Stimulated activated CD8-positive, alpha-beta memory T cell treated with anti-CD3 and anti-CD28 coated beads, Interleukin-12 subunit alpha, Interleukin-12 subunit beta, amount 100 ng/mL, for 1 hour (primary cell): ENCODE measurements around the gene MAP3K14.
"Not testable (repeated sequence)": the region's sequence is repeated elsewhere in the genome, so short reads cannot be mapped to it uniquely, and the experiment has no call there.

Experiments used
- DNase-seq: peaks from one replicate; pipeline ENCODE4 v3.0.0-alpha.2; 2020; ENCODE audit warnings: low read depth

Gene MAP3K14

DNA sequence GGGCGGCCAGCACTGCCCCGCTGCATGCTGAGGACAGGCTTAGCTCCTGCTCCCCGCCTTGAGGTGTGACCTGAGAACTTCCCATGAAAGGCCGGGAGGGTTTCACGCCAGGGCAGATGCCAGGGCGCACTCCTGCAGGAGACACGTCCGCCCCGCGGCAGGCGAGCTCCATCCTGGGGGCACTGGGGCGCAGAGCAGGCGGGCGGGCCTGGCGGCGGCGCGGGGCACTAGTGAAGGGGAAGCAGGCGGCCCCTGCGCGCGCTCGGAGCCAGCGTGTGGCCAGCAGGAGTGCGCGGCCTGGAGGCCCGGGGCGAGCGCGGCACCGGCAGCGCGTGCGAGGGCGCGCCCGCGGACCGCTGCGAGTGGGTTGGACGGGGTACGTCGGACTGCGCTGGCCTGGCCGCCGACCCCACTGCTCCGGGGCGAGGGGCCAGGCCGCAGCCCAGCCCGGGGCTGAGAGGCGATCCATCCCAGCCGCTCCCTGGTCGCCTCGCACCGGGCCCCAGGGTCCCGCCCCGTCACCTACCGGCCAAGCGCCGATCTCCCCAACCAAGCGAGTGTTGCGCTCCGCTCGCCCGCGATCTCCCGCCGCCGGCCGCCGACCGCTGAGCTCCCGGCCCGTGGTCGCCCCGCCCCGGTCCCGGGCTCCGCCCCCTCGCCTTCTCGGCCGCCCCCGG is at the start of gene MAP3K14:
MAP3K14 (minus strand) TSS at position 587 of the 677 bp plus-strand sequence. CDS start 26,275 bp downstream, outside the sequence.
- DNase-seq, result no peak

DNA sequence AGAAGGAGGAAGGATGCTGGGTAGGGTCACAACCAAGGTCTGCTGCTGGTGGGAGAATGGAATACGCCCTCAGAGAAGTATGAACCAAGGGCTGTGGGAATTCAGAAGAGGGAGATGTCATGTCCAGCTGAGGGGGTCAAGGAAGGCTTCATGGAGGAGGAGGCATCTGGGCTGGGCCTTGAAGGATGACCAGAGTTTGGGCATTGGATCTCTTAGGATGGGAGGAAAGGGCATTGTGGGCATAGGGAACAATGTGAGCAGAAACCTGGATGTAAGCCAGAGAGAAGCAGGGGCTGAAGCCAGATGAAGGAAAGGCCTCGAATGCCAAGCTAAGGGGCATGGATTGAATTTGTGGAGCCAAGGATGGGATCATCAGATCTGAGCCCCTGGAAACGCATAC is 49.2 kb upstream of the MAP3K14 start:
- no peak for DNase-seq

- DNase-seq, result no peak
Observed at GRCh38 chr17:45364531-45365390, 47.9 kb upstream of the MAP3K14 start.

DNA sequence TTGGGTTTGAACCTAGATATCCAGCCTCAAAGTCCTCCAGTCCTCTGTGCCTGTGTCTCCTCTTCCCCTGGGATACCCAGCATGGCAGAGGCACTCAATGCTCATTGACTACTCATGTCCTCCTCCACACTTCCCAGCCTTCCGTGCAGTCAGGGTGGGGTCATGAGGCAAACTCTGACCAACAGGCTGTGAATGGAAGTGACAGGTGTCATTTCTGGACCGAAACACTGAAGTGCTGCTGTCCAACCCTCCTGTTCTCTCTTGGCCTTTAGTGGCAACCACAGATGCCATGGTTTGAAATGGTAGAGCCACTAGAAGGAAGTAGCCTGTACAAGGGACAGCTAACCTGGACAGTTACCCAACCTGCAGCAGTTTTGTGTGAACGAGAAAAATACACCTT is 46.7 kb upstream of the MAP3K14 start:
- no peak for DNase-seq

DNA sequence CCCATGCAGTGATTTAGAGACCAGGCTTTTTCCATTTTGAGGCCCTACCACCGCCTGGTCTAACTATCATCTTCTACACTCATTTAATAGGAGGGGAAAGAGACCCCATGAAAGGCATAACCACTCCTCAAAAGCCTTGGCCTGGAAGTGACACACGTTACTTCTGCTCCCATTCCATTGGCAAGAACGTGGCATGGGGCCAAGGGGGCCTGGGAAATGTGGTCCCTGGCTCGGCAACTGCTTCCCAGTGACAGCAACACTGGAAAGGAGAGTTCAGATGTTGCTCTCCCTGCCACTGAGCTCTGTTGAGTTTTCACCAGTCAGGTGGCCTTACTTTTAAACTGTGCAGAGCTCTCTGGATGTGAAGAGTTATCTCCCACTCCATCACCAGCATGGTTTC is 45.2 kb upstream of the MAP3K14 start:
- no peak for DNase-seq

GRCh38 chr17:45361451-45361850 is 44.6 kb upstream of the MAP3K14 start:
- no peak for DNase-seq

DNA sequence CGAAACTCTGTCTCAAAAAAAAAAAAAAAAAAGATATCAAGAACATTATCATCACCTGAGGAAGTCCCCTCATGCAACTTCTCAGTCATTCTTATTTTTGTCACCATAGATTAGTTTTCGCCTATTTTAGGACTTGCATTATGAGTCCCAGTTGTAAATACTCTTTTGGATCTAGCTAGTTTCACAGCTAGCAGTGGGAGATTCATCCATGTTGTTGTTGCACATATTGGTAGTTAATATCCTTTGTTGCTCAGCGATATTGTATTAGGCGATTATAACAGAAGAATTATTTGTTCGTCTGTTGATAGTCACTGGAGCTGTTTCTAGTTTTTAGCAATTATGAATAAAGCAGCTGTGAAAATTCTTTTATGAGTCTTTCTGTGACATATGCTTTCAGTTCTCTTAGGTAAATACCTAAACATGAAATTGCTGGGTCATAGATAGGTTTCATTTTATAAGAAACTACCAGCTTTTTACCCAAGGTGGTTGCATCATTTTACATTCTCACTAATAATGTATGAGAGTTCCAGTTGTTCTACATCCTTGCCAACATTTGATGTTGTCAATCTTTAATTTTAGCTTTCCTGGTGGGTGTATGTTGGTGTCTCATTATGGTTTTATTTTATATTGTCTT is 40.7 kb upstream of the MAP3K14 start:
- no peak for DNase-seq

- DNase-seq, result no peak
Observed at GRCh38 chr17:45355087-45355486, 38.3 kb upstream of the MAP3K14 start.

GRCh38 chr17:45353043-45353442 is 36.2 kb upstream of the MAP3K14 start:
- DNase-seq, result peak; percentile 7

DNA sequence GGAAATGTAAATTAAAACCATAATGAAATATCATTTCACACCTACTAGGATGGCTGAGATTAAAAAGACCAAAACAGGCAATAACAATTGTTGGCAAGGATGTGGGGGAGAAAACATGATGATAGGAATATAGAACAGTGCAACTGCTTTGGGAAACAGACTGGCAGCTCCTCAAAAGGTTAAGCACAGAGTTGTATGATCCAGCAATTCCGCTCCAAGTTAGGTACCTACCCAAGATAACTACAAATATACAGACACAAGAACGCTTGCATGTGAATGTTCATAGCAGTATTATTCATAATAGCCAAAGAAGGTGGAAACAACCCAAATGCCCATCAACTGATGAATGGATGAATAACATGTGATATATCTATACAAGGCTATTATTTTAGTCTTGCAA is 35.0 kb upstream of the MAP3K14 start:
- DNase-seq, result no peak

GRCh38 chr17:45347444-45347843 is 30.6 kb upstream of the MAP3K14 start:
- DNase-seq, result no peak

DNA sequence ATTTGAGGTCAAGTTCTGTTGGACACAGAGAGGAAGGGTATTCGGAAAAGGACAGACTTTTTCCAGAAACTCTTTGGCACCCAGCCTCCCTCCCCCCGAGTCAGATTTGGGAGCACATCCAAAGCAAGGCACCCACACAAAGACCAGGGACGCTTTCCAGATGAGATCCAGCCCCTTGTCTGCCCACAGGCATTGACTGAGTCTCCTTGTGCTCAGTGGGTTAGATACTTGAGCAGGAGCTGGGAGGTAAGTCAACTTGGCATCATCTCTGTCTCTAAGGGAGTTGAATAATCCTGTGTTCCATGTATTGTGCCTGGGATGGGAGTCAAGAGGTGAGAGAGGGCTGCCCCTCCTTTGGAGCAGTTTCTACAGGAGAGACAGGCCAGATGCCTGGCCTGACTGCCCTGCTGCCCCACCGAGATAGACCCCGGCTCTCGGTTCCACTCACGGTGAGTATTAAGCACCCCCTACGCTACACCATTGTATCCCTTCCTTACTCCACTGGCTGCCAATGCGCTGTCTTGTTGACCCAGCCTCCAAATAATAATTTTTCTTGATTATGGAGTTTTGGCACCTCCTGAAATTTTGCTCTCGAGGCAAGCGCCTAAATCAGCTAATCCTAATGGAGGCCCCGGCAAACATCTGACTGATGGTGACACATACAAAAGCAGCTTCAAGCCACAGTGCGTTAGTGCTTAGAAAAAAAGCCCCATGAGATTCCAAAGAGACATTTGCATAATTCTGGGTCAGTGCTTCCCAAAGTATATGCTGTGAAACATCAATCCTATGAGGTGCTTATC is 29.6 kb upstream of the MAP3K14 start:
- DNase-seq, result no peak

DNA sequence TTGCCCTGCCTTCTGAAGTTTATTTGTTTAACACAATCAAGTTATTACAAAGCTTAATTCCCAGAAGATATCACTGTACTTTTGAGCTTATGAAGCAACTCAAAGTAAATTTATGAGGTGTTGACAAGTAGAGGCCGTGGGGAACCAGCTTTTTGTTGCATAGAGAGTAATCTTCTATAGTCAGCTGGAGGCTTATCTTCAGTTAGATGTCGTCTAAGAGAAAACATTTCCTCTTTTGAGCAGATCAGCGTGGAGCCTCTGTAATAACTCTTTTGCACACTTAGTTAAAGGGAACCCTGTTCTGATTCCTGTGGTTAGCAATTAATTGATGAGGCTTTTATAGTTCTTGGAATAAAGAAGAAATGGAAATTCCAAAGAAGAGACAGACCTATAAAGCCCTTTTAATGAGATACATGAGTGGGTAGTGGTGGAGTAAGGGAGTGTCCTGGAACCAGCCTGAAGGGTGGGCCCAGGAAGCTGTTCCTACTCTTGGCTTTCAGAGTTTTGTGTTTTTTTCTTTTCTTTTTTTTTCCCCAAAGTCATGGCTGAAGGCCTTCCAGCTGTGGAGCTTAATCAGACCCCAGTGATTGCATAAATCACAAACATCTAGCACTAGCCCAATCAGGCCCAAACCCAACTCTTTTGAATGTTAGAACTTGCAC is 28.9 kb upstream of the MAP3K14 start:
- DNase-seq, result no peak

DNA sequence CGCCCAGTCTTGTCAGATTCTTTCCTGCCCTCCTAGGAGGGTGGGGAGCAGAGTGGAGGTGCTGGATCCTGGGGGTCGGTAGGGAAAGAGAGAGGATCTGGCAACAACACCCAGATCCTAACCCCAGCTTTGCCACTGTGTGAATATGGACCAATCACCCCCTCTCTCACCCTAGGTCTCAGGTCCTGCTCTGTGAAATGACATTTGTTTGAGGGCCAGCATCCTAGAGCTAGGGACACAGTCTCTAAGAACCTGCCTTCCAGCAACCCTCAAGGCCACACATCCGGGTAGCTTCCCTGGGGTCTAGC is 28.4 kb upstream of the MAP3K14 start:
- no peak for DNase-seq

DNA sequence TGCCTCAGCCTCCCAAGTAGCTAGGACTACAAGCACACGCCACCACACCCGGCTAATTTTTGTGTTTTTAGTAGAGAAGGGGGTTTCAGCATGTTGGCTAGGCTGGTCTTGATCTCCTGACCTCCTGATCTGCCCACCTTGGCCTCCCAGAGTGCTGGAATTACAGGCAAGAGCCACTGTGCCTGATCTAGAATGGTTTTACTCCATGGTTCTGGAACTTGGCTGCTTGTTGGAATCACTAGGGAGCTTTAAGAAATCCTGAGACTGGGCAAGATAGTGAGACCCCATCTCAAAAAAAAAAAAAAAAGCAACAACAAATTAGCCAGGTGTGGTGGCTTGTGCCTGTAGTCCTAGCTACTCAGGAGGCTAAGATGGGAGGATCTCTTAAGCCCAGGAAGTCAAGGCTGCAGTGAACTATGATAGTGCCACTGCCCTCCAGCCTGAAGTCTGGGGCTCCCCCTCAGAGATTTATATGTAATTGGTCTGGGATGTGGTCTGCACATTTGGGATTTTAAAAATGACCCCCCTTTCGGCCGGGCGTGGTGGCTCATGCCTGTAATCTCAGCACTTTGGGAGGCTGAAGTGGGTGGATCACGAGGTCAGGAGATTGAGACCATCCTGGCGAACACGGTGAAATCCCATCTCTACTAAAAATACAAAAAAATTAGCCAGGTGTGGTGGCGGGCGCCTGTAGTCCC is 27.3 kb upstream of the MAP3K14 start:
- not testable (repeated sequence) for DNase-seq

GRCh38 chr17:45342871-45343526 is 26.2 kb upstream of the MAP3K14 start:
- DNase-seq, result no peak

- DNase-seq, result no peak
Observed at GRCh38 chr17:45342306-45342705, 25.5 kb upstream of the MAP3K14 start.

- DNase-seq, result no peak
Observed at GRCh38 chr17:45341533-45342158, 24.8 kb upstream of the MAP3K14 start.

DNA sequence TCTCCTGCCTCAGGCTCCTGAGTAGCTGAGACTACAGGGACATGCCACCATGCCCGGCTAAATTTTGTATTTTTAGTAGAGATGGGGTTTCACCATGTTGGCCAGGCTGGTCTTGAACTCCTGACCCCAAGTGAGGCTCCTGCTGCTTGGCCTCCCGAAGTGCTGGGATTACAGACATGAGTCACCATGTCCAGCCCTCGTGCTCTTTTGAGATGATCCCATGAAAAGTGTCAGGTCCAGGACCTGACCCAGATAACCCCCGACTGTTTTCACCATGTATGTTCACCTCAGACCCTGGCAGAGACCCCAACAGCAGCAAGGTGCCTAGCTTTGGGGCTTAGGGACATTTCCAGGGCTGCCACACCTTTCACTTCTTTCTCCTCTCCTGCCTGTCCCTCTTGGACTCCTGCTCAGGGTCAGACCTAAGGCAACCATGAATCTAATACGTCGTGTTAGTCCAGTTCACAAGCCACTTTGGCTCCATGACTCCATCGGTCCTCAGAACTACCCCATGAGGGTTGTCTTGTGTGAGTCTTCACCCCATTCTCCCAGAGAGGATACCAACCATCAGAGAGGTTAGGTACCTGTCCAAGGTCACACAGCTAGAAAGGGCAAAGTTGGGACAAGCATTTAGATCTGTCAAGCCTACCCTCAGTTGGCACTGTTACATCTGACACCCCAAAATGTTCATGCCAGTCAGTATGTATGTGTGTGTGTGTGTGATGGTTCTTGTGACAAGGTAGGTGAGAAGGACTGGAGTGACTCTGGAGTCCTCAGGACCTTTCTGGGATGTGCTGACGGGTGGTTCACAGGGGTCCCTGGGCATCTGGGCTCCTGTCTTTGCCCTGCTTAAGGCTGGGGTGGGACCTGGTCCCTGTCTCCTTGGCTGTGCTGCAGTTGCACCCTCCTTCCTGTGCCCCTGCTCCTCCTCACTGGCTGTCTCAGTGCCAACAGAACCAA is 23.1 kb upstream of the MAP3K14 start:
- no peak for DNase-seq
